Mesodermal cell (in vitro differentiated cells): ENCODE data around the gene COL24A1.

Experiments used
- H3K27ac ChIP-seq: 2 replicates; pipeline ENCODE4 v1.7.0; 2013; ENCODE audit warnings: mild to moderate bottlenecking, low read depth, low read length, moderate library complexity; ENCODE audit not compliant: severe bottlenecking
- H3K36me3 ChIP-seq: 2 replicates; pipeline ENCODE4 v1.7.1; 2013; ENCODE audit warnings: mild to moderate bottlenecking, low read length, moderate library complexity; ENCODE audit not compliant: control insufficient read depth, insufficient read depth
- H3K4me1 ChIP-seq: one replicate; pipeline ENCODE4 v1.7.1; 2013; ENCODE audit warnings: mild to moderate bottlenecking, low read length; ENCODE audit not compliant: insufficient read depth, control insufficient read depth, poor library complexity, severe bottlenecking
- H3K4me3 ChIP-seq: 2 replicates; pipeline ENCODE4 v1.7.0; 2013; ENCODE audit warnings: low read length, control low read depth, mild to moderate bottlenecking; ENCODE audit not compliant: insufficient read depth, poor library complexity, severe bottlenecking; ENCODE audit errors: extremely low read depth
- H3K9me3 ChIP-seq: 2 replicates; pipeline ENCODE4 v1.7.1; 2013; ENCODE audit warnings: mild to moderate bottlenecking, low read length, moderate library complexity; ENCODE audit not compliant: control insufficient read depth
- WGBS, 2 experiments: methylation state at CpG; one replicate each; pipeline ENCODE4 v1.1.5; 2013; ENCODE audit warnings: missing lambda C conversion rate in 2 of 2; ENCODE audit not compliant: insufficient coverage in 2 of 2; 5-methylcytosine and 5-hydroxymethylcytosine counted together

COL24A1 gene

GRCh38 chr1:86054396-86054795 lies 102.2 kb downstream of the COL24A1 start:
- H3K9me3 ChIP-seq: no peaks in the 10 kb centered on the region
- no peaks in the 10 kb centered on the region for H3K4me1 ChIP-seq
- WGBS, 2 experiments: no CpG with 5 or more reads among the region's 2 CpGs
- no peak overlapping the region for H3K4me3 ChIP-seq
- H3K36me3 ChIP-seq: no peaks in the 10 kb centered on the region
- no peak overlapping the region for H3K27ac ChIP-seq

GRCh38 chr1:86052948-86053698 lies 103.4 kb downstream of the COL24A1 start:
- no CpG with 5 or more reads among the region's 2 CpGs for WGBS, 2 experiments
- Histone ChIP-seq H3K9me3 (no peaks in the 10 kb centered on the region), H3K27ac (no peak overlapping the region)

GRCh38 chr1:86035101-86035500 lies 121.5 kb downstream of the COL24A1 start:
- no peaks in the 10 kb centered on the region for H3K4me1 ChIP-seq
- no CpG with 5 or more reads among the region's 1 CpG for WGBS, 2 experiments

More at GRCh38 chr1:86052948-86053698, 103.4 kb downstream of the COL24A1 start:
- no peaks in the 10 kb centered on the region for H3K36me3 ChIP-seq
- H3K4me1 ChIP-seq: no peaks in the 10 kb centered on the region
- H3K4me3 ChIP-seq: no peak overlapping the region

GRCh38 chr1:86030180-86030579 lies 126.4 kb downstream of the COL24A1 start:
- Histone ChIP-seq H3K36me3 (no peaks in the 10 kb centered on the region), H3K27ac (no peak overlapping the region), H3K9me3 (no peaks in the 10 kb centered on the region), H3K4me1 (no peaks in the 10 kb centered on the region), H3K4me3 (no peak overlapping the region)
- 86 to 91% methylated on average over 1 of the region's 1 CpG for WGBS, 2 experiments

More at GRCh38 chr1:86035101-86035500, 121.5 kb downstream of the COL24A1 start:
- H3K4me3 ChIP-seq: no peak overlapping the region
- no peak overlapping the region for H3K27ac ChIP-seq
- no peaks in the 10 kb centered on the region for H3K36me3 ChIP-seq
- H3K9me3 ChIP-seq: no peaks in the 10 kb centered on the region

GRCh38 chr1:86018283-86018923 lies 138.2 kb downstream of the COL24A1 start:
- no peaks in the 10 kb centered on the region for H3K4me1 ChIP-seq
- H3K4me3 ChIP-seq: no peak overlapping the region
- no peaks in the 10 kb centered on the region for H3K9me3 ChIP-seq
- WGBS, 2 experiments: no CpG with 5 or more reads among the region's 2 CpGs
- H3K27ac ChIP-seq: no peak overlapping the region
- H3K36me3 ChIP-seq: no peaks in the 10 kb centered on the region

GRCh38 chr1:86016076-86016759 lies 140.4 kb downstream of the COL24A1 start:
- Histone ChIP-seq H3K27ac (no peak overlapping the region), H3K4me1 (no peaks in the 10 kb centered on the region), H3K36me3 (no peaks in the 10 kb centered on the region), H3K9me3 (no peaks in the 10 kb centered on the region), H3K4me3 (no peak overlapping the region)
- 80% methylated on average over 1 of the region's 2 CpGs; no CpG with 5 or more reads in 1 of the 2 experiments for WGBS, 2 experiments

GRCh38 chr1:86015375-86015774 lies 141.2 kb downstream of the COL24A1 start:
- H3K4me3 ChIP-seq: no peak overlapping the region
- WGBS, 2 experiments: no CpG with 5 or more reads among the region's 1 CpG
- H3K36me3 ChIP-seq: no peaks in the 10 kb centered on the region
- no peaks in the 10 kb centered on the region for H3K9me3 ChIP-seq
- H3K4me1 ChIP-seq: no peaks in the 10 kb centered on the region
- no peak overlapping the region for H3K27ac ChIP-seq

- Histone ChIP-seq H3K36me3 (no peaks in the 10 kb centered on the region), H3K4me1 (no peaks in the 10 kb centered on the region), H3K9me3 (no peaks in the 10 kb centered on the region), H3K27ac (no peak overlapping the region), H3K4me3 (no peak overlapping the region)
- WGBS, 2 experiments: 100% methylated on average over 1 of the region's 1 CpG; no CpG with 5 or more reads in 1 of the 2 experiments
Observed at GRCh38 chr1:86000601-86001000, 156.0 kb downstream of the COL24A1 start.

- H3K4me3 ChIP-seq: no peak overlapping the region
- no peak overlapping the region for H3K27ac ChIP-seq
- 68 to 93% methylated on average over 3 of the region's 4 CpGs for WGBS, 2 experiments
- H3K9me3 ChIP-seq: no peaks in the 10 kb centered on the region
- no peaks in the 10 kb centered on the region for H3K36me3 ChIP-seq
- no peaks in the 10 kb centered on the region for H3K4me1 ChIP-seq
Observed at GRCh38 chr1:85998105-85998855, 158.3 kb downstream of the COL24A1 start.

- H3K4me1 ChIP-seq: no peaks in the 10 kb centered on the region
- no peak overlapping the region for H3K27ac ChIP-seq
- no CpG with 5 or more reads among the region's 2 CpGs for WGBS, 2 experiments
- H3K36me3 ChIP-seq: no peaks in the 10 kb centered on the region
- no peak overlapping the region for H3K4me3 ChIP-seq
- no peaks in the 10 kb centered on the region for H3K9me3 ChIP-seq
Observed at GRCh38 chr1:85992791-85993190, 163.8 kb downstream of the COL24A1 start.
